Measurements from ENCODE around the gene NAA10.

NAA10 gene

DNA sequence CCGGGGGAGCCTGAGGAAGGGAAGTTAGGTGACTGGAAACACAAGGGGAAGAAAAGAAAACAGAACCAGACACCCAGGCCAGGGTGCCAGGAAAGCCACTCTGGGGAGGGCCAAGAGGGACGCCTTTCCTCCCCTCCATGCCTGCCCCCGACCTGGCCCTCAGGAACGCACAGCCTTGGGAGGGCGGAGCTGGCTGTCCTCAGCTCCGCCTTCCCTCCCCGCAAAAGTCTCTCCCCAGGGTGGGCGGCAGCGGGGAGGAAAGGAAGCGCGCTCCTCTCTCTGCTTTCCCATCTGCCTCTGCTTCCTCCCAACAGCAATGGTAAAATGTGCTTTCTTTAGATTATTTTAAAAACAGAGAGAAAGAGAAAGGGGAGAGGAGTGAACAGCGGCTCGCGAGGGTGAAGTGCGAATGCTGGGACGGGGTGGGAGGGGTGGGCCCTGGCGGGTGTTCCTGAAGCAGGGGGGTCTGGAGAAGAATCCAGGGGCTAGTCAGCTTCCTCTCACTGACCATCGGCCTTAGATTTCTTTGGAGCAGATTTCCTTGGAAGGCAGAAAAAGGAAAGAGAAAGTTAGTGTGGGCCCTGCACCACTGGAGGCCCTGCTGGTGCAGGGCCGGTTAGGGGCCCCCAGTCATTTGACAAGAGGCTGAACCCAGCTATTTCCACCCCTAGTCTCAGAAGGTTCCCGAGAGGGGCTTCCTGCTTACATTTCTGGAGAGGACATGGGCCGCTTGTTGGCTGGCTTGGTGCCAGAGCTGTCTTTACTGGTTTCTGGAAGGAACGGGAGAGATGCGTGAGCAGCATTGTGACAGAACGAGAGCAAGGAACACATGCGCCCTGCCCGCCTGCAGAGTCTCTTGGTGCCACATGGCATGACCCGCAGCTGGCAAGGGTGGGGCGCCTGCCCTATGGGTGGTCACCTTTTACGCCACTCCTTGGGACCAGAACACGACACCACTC lies 14.3 kb upstream of the NAA10 start:
- no peak for FAIRE-seq

DNA sequence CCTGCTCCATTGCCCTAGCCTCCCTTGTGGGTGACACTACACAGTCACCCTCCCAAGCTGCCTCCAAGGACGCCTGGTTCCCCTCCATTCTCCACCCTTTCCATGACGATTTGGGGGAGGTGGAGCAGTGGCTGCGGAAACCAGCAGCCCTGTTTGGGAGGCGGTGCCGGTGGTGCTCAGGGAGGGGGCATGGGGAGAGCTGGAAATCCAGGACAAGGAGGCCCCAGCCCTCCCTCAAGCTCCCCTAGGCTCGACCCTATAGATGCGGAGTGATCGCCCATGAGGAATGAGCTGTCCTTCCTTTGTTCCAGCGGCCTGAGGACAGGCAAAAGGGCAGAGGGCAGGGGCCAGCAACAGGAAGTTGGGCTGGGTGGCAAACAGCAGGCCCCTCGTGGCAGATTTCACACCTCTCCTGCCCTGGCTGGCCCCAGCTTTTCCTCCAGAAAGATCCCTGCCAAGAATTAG lies 13.2 kb upstream of the NAA10 start:
- FAIRE-seq, result no peak
- no peak for DNase-seq (ENCODE audit: low spot score)

More for the DNA sequence above, 14.3 kb upstream of the NAA10 start:
- no peak for DNase-seq (ENCODE audit: low spot score)

GRCh38 chrX:153947009-153947769 lies 12.4 kb upstream of the NAA10 start:
- DNase-seq (ENCODE audit: low spot score) (peak; percentile 68), FAIRE-seq (peak; percentile 88)

GRCh38 chrX:153945956-153946943 lies 11.4 kb upstream of the NAA10 start:
- DNase-seq (ENCODE audit: low spot score), result no peak
- FAIRE-seq, result no peak

DNA sequence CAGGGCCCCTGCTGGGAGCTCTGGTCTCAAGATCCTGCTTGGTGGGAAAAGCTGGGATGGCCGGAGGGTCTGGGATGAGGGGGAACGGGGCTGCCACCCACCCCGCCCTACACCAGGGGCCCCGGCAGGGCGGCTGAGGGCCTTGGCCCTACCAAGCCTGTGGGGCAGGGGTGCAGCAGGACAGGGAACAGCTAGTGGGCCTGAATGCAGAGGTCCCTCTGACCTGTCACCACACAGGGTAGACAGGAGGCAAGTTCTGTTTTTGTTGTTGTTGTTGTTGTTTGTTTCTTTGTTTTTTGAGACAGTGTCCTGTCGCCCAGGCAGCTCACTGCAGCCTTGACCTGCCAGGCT lies 9.9 kb upstream of the NAA10 start:
- DNase-seq (ENCODE audit: low spot score), result no peak
- FAIRE-seq, result no peak

- FAIRE-seq (no peak), DNase-seq (ENCODE audit: low spot score) (no peak)
Measured at GRCh38 chrX:153944140-153944799, 9.4 kb upstream of the NAA10 start, which contains the start of gene RENBP. RENBP (minus strand) TSS chrX:153944643; CDS start chrX:153944610, 33 bp downstream.

DNA sequence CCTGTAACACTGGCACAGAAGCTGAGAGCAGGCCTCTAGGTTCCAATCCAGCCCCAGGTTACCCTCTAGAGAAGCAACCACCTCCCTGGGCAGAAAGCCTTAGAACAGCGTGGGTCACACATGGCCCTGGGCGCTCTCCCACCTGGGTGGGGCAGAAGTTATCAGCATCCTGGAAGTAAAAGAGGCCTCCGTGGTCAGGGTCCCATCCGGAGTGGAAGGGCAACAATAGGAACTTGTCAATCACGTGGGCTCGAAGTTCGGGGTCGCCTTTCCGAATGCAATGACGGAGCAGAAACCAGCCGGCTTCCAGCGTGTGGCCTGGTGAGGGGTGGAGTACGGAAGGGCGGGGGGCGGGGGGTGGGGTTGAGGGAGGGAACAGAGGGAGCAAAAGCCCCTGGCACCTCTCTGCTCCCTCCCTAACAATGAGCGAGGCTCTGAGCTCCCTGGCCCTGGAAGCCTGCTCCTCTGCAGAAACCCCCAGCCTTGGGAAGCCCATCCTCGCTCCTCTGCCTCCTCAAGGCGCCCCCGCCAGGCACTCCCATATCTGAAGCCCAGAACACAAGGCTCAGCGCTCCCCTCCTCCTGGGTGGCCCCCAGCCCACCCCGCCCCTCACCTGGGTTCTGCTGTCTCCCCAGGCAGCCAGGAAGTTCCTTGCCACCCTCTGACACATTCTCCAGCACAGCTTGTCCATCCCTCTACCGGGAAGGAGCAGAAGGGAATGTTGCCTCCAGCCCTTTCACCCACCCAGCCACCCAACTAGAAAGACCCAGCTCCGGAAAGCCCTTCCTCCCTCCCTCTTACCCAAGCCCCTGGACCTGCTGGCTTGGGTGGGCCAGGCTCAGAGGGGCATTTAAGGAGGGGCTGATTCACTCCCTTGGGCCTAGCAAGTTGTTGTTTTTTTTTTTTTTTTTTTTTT lies 6.8 kb upstream of the NAA10 start:
- FAIRE-seq (no peak), DNase-seq (ENCODE audit: low spot score) (no peak)

GRCh38 chrX:153939573-153939972 lies 4.7 kb upstream of the NAA10 start:
- no peak for DNase-seq (ENCODE audit: low spot score)
- no peak for FAIRE-seq

DNA sequence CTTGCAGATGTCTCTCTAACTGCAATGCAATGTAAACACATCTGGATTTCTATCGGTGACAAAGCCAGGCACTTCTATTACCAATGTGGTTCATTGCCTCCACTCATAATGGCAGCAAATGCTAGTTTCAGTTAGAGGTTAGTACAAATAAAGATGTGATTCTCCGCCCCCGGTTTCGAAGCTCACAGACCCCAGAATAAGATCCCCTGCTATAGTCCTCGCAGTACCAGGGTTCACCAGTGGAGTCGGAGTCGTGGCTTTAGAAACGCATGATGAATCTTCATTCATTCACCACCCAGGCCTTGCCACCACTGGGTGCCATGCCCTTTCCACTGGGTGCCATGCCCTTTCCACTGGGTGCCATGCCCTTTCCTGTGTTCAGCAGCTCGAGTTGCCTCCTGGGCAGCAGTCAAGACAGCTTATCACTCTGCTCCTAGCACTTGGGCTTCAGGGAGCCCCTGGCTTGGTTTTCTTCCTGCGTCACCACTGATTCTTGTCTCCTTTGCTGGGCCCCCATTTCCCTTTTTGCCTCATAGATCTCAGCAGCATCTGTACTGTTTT lies 3.5 kb upstream of the NAA10 start:
- no peak for DNase-seq (ENCODE audit: low spot score)
- FAIRE-seq, result no peak

DNA sequence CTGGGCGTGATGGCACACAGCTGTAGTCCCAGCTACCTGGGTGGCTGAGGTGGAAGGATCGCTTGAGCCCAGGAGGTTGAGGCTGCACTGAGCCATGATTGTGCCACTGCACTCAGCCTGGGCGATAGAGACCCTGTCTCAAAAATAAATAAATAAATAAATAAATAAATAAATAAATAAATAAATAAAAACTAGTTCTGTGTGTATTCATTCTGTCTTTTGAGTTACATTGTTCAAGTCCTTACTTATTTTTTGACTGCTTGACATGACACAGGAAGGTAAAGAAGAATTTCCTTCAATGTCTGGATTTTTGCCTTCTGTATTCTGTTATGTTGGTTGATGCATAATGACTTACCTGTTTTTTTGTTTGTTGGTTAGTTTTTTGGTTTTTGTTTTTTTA lies 2.2 kb upstream of the NAA10 start:
- no peak for FAIRE-seq
- no peak for DNase-seq (ENCODE audit: low spot score)

DNA sequence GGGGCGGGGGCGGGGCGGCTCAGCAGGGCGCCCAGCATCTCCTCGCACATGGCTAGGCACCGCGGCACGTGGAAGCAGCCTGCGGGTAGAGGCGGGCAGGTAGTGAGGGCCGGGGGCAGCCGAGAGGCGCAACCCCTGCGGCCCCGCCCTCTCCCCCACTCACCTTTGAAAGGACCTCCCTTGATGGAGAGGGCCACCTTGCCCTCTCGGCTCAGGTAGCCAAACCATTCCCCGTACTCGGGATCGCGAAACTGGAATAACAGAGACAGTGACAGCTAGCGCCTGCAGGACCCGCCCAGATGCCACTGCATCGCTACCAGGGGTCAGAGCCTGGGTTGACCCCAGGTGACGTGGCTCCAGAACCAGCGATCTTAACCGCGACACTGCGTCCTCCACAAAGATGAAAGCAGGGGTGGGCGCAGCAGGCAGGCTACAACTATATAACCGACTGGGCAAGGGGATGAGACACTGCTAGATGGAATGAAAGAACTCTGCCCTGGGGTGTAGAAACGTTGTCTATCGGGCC lies 552 bp upstream of the NAA10 start:
- FAIRE-seq, result no peak

DNA sequence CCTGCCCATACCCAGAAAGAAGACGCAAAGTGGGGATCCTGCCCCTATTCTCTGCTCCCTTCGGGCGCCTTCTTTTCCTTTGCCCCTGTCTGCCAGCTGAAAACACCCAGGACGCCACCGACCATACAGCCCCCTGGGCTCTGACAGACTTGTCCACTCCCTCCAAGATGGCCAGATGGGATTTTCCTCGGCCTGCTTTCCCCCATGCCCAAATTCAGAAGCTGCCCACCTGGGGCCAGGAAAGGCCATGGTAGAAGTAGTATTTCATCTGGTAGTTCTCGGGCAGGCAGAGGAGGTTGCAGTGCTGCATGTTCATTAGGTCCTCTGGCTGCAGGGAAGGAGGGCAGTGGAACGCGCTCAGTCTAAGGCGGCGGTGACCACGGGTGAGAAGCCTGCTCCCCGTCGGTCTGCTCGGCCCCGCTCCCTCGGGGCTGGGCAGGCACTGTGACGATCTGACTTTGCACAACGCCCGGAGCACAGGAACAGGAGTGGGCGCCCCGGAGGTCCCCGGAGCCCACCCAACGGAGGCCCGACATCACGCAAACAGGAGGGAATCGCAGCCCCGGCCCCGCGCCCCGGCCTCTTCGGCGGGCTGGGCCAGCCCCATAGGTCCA lies 582 bp downstream of the NAA10 start:
- no peak for DNase-seq (ENCODE audit: low spot score)
- no peak for FAIRE-seq

More for the DNA sequence above, 552 bp upstream of the NAA10 start:
- peak; percentile 3 for DNase-seq (ENCODE audit: low spot score)

- FAIRE-seq, result peak; percentile 48
- peak; percentile 12 for DNase-seq (ENCODE audit: low spot score)
Measured at GRCh38 chrX:153933748-153934147, 1.1 kb downstream of the NAA10 start.

DNA sequence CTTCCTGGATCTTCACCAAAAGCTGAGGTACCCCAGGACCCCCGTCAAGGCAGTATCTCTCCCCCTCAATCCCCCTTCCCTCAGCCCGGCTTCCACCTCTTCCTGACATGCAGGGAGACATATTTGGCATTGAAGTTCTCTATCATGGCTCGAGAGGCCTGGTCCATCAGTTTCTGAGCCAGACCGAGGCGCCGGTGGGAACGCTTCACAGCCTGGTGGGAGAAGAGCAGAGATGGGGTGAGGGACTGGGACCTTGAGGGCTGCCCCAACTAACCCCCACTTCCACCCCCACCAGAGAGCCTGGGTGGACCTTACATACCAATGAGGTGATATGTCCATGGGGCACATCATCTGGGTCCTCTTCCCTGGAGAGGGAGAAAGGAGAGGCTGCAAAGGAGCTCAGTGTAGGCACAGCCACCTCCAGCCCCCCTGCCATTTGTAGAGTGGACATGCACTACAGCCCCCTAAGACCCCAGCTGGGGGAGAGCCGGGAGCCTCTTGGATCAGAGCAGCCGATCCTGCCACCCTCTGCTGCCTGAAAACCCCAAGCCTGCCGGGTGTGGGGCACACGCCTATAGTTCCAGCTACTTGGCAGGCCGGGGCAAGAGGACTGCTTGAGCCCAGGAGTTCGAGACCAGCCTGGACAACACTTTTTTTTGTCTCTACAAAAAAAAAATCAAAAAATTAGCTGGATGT lies 2.5 kb downstream of the NAA10 start:
- DNase-seq (ENCODE audit: low spot score) (no peak), FAIRE-seq (no peak)

GRCh38 chrX:153931748-153932147 lies 3.1 kb downstream of the NAA10 start:
- FAIRE-seq, result no peak

GRCh38 chrX:153931151-153931550 lies 3.7 kb downstream of the NAA10 start:
- FAIRE-seq, result no peak

More at GRCh38 chrX:153931748-153932147, 3.1 kb downstream of the NAA10 start:
- DNase-seq (ENCODE audit: low spot score), result no peak

DNA sequence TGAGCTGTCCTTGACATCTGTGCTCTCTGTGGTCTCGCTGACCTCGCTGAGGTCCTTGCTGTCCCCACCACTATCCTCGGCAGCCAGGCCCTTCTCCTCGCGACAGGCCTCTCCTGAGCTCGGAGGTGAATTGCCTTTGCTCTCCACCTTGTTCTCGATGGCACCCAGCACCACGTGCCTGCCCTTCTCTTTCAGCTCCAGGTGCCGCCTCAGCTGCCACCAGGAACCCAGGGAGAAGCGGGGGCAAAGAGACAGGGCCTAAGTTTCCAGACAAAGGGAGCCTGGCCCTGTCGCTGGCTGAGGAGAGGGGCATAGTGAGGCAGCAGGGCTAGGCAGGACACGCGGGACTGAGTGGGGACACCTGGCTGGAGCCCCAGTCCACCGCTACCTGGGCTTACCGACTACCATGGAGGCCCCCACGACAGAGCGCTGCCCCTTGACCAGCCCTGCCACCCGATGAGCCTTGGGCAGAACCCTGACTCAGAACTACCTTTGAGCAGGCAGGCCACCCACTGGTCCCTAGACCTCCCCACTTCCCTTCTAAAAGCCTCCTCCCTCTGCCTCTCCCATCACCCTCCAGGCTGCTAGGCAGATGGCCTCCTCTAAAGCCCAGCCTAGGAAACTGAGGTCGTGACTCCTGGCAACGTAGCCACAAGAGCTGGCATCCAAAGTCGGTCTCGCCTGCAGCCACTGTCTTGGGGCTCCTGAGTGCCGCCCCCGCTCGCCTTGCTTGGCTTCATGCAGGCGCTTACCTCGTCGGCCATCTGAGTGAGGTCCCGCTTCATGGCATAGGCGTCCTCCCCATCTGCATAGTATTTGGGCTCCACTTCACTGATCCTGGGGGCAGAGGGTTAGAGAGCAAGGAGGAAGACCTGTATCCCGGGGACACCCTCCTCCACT lies 4.6 kb downstream of the NAA10 start:
- no peak for FAIRE-seq
- no peak for DNase-seq (ENCODE audit: low spot score)

More at GRCh38 chrX:153931151-153931550, 3.7 kb downstream of the NAA10 start:
- DNase-seq (ENCODE audit: low spot score), result no peak

All from RCC 7860 (cell line).